ENCODE results near the gene TRAF3IP1. TPM values are rescaled to one million over a fixed set of nuclear protein-coding genes. Genes with fewer than 3 reads are reported as not detected.
"Not testable (repeated sequence)": the region's sequence is repeated elsewhere in the genome, so short reads cannot be mapped to it uniquely, and the experiment has no call there.

TRAF3IP1 gene, protein sequence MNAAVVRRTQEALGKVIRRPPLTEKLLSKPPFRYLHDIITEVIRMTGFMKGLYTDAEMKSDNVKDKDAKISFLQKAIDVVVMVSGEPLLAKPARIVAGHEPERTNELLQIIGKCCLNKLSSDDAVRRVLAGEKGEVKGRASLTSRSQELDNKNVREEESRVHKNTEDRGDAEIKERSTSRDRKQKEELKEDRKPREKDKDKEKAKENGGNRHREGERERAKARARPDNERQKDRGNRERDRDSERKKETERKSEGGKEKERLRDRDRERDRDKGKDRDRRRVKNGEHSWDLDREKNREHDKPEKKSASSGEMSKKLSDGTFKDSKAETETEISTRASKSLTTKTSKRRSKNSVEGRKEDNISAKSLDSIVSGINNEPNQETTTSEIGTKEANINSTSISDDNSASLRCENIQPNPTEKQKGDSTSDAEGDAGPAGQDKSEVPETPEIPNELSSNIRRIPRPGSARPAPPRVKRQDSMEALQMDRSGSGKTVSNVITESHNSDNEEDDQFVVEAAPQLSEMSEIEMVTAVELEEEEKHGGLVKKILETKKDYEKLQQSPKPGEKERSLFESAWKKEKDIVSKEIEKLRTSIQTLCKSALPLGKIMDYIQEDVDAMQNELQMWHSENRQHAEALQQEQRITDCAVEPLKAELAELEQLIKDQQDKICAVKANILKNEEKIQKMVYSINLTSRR
- 10 to 100 TPM; 16.2 to 18.5 TPM for total RNA-seq

DNA sequence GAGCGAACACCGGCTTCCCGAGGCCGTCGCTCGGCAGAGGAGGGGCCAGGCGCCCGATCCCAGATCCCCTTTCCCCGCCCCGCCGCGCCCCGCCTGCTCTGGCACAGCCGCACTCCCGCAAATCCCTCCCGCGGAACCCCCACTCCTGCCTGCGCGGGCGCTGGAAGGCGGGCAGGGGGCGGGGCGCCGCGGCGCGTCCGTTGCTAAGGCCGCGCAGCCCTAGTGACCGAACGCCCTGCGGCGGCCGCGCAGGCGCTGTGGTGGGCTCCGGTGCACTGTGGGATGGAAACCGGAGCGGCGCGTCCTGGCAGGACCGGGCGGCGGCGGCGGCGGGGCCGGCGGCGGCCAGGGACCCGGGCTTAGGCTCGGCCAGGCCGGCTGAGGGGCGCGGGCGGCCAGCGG, at the start of gene TRAF3IP1:
TSS of gene TRAF3IP1 (plus strand) at position 273 of the 402 bp plus-strand sequence. CDS start 145 bp downstream, outside the sequence.
- Histone ChIP-seq H3K27me3 (no peaks in the 10 kb centered on the region), H3K9me3 (no peaks in the 10 kb centered on the region), H3K27ac (peak within 1 kb of the TSS; percentile 21), H3K4me1 (peaks cover 9% of the 10 kb centered on the region), H3K4me3 (peak within 1 kb of the TSS; percentile 68), H3K9ac (ENCODE audit: low read depth in 2 of 2, low read length in 2 of 2) (peak within 1 kb of the TSS; percentile 80 to 85), H3K36me3 (no peaks in the 10 kb centered on the region)
- peak; percentile 96 for DNase-seq
- TF ChIP-seq, protein P1, sequence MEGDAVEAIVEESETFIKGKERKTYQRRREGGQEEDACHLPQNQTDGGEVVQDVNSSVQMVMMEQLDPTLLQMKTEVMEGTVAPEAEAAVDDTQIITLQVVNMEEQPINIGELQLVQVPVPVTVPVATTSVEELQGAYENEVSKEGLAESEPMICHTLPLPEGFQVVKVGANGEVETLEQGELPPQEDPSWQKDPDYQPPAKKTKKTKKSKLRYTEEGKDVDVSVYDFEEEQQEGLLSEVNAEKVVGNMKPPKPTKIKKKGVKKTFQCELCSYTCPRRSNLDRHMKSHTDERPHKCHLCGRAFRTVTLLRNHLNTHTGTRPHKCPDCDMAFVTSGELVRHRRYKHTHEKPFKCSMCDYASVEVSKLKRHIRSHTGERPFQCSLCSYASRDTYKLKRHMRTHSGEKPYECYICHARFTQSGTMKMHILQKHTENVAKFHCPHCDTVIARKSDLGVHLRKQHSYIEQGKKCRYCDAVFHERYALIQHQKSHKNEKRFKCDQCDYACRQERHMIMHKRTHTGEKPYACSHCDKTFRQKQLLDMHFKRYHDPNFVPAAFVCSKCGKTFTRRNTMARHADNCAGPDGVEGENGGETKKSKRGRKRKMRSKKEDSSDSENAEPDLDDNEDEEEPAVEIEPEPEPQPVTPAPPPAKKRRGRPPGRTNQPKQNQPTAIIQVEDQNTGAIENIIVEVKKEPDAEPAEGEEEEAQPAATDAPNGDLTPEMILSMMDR (IDR thresholded peaks at IDR 0.05): no peak
- intact Hi-C loops (cut with DNase I): no loop called here

DNA sequence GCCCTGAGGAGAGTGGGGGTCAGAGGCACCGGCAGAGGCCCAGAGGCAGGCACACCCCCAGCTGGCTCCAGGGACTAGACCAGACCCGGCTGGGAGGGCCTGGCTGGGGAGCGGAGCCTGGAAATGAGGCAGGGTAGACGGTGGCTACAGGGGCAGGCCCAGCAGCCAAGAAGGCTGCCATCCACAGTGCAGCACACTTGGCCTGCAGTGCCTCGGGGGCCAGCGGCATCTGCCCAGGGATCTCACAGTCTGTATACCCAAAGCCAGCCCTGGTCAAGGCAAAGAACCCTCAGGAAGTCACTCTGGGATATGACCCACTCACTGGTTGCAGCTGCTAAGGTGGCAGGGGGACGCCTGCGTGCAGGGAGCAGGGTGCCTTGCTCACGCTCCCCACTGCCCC, 49.7 kb upstream of the TRAF3IP1 start:
- Histone ChIP-seq H3K9me3 (no peaks in the 10 kb centered on the region), H3K36me3 (peaks cover 6% of the 10 kb centered on the region), H3K4me3 (no peak overlapping the region), H3K9ac (ENCODE audit: low read depth in 2 of 2, low read length in 2 of 2) (no peak overlapping the region), H3K27me3 (no peaks in the 10 kb centered on the region), H3K4me1 (peaks cover 4% of the 10 kb centered on the region), H3K27ac (no peak overlapping the region)
- intact Hi-C loops (cut with DNase I): no loop called here
- TF ChIP-seq, protein P1 (IDR thresholded peaks at IDR 0.05): no peak
- DNase-seq: no peak

DNA sequence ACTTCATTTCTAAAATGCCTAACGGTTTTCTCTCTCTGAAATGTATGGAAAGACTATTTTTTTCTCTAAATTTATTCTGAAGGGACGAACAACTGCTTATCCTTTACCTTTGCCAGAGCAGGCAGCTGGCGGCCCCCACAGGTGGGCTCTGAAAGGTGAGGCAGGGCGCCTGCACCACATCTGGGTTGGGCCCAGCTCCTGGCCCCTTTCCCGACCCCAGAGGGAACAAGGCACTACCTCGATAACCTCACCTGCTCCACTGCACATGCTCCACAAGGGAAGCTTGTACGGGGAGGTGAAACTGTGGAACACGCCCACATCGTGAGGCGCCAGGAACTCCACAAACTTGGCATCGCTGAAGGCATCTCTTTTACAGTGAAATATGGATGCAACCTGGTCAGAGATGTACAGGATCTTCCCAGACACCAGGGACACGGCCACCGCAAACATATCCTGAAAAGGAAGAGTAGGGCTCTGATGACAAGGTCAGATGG, 49.2 kb upstream of the TRAF3IP1 start:
- no peak for DNase-seq
- H3K4me3 ChIP-seq: no peak overlapping the region
- TF ChIP-seq, protein P1 (IDR thresholded peaks at IDR 0.05): no peak
- H3K27me3 ChIP-seq: no peaks in the 10 kb centered on the region
- H3K36me3 ChIP-seq: peaks cover 6% of the 10 kb centered on the region
- intact Hi-C loops (cut with DNase I): no loop called here
- H3K27ac ChIP-seq: no peak overlapping the region
- no peak overlapping the region for H3K9ac ChIP-seq (ENCODE audit: low read depth in 2 of 2, low read length in 2 of 2)
- no peaks in the 10 kb centered on the region for H3K9me3 ChIP-seq
- H3K4me1 ChIP-seq: peaks cover 4% of the 10 kb centered on the region

DNA sequence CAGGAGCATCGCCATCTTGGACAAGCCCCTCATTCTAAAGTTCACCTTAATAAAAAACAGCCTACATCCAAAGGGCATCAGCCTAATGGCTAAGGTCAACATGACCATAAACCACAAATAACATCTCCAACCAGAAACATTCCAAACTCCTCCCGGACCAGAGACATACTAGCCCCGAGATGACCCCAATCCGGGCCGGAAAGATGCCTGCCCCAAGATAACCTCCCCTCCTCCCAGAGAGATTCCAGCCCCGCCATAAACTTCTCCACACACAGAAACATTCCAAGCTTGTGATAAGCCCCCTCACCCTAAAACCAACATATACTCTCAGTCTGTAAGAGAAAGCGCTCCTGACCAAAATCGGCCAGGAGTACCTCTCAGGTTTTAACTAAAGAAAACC, 48.6 kb upstream of the TRAF3IP1 start:
- H3K9ac ChIP-seq (ENCODE audit: low read depth in 2 of 2, low read length in 2 of 2); H3K36me3 ChIP-seq; H3K9me3 ChIP-seq; H3K4me3 ChIP-seq; H3K27me3 ChIP-seq; H3K4me1 ChIP-seq; DNase-seq; intact Hi-C loops (cut with DNase I); H3K27ac ChIP-seq: not testable (repeated sequence)

DNA sequence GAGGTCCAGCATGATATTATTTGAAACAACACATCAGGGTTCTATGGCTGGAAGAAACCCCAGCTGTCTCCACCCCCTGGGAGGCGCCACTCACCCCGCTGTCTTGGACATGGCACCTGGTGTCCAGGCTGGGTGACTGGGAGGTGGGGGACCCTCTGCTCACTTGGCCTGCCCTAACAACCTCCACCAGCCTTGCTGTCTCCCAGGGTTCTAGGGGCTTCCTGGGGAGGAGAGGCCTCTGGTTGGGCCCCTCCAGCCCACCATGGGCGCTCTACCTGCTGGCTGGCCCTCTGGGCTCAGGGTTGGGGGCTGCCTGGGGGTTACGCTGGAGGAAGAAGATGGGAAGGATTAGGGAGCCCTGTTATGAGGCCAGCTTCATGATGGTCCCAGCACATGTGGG, 48.2 kb upstream of the TRAF3IP1 start:
- intact Hi-C loops (cut with DNase I): no loop called here
- no peak for DNase-seq
- H3K9me3 ChIP-seq: no peaks in the 10 kb centered on the region
- no peaks in the 10 kb centered on the region for H3K27me3 ChIP-seq
- H3K9ac ChIP-seq (ENCODE audit: low read depth in 2 of 2, low read length in 2 of 2): no peak overlapping the region
- H3K27ac ChIP-seq: no peak overlapping the region
- TF ChIP-seq, protein P1 (IDR thresholded peaks at IDR 0.05): no peak
- H3K36me3 ChIP-seq: peaks cover 9% of the 10 kb centered on the region
- no peak overlapping the region for H3K4me3 ChIP-seq
- H3K4me1 ChIP-seq: peaks cover 4% of the 10 kb centered on the region

DNA sequence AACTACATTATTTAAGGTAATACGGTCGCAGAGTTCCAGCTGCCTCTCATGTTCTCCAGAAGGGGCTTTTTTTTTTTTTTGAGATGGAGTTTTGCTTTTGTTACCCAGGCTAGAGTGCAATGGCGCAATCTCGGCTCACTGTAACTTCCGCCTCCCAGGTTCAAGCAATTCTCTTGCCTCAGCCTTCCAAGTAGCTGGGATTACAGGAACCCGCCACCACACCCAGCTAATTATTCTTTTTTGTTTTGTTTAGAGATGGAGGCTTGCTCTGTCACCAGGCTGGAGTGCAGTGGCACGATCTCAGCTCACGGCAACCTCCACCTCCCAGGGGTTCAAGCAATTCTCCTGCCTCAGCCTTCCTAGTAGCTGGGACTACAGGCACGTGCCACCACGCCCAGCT, 46.9 kb upstream of the TRAF3IP1 start:
- DNase-seq: peak; percentile 63
- H3K9me3 ChIP-seq; intact Hi-C loops (cut with DNase I); H3K27me3 ChIP-seq; H3K4me1 ChIP-seq; H3K36me3 ChIP-seq; H3K4me3 ChIP-seq; H3K9ac ChIP-seq (ENCODE audit: low read depth in 2 of 2, low read length in 2 of 2): not testable (repeated sequence)
- peak overlapping the region; percentile 71 for H3K27ac ChIP-seq

Measured in colonic mucosa (tissue), 4 donors.